H9 (cell line): ENCODE data around the gene TMEM119. TPM values are rescaled to one million over a fixed set of nuclear protein-coding genes. Genes with fewer than 3 reads are reported as not detected.

Source experiments
- DNase-seq: peaks from one replicate; pipeline ENCODE4 v3.0.0-alpha.2; 2017
- H2AFZ ChIP-seq: one replicate; pipeline ENCODE4 v1.6.1; 2013; ENCODE audit warnings: mild to moderate bottlenecking, low read length, control low read depth, moderate library complexity
- H2AK5ac ChIP-seq: 2 replicates; pipeline ENCODE4 v1.6.1; 2013; ENCODE audit warnings: low read length, control low read depth, mixed read lengths; ENCODE audit not compliant: insufficient read length
- H2BK120ac ChIP-seq: one replicate; pipeline ENCODE4 v1.6.1; 2013; ENCODE audit warnings: low read depth, mild to moderate bottlenecking, low read length, control low read depth, inconsistent platforms; ENCODE audit not compliant: poor library complexity, severe bottlenecking
- H2BK12ac ChIP-seq: 2 replicates; pipeline ENCODE4 v1.6.1; 2013; ENCODE audit warnings: low read length, control low read depth, mixed read lengths, low read depth; ENCODE audit not compliant: insufficient read length
- H2BK15ac ChIP-seq: 2 replicates; pipeline ENCODE4 v1.6.1; 2013; ENCODE audit warnings: low read depth, low read length, control low read depth
- H2BK20ac ChIP-seq: one replicate; pipeline ENCODE4 v1.6.1; 2013; ENCODE audit warnings: low read depth, mild to moderate bottlenecking, low read length, control low read depth, inconsistent platforms; ENCODE audit not compliant: poor library complexity, severe bottlenecking
- H2BK5ac ChIP-seq: 2 replicates; pipeline ENCODE4 v1.6.1; 2013; ENCODE audit warnings: low read length, control low read depth, mixed read lengths; ENCODE audit not compliant: insufficient read length
- H3K14ac ChIP-seq: 2 replicates; pipeline ENCODE4 v1.6.1; 2013; ENCODE audit warnings: low read length, control low read depth; ENCODE audit not compliant: insufficient read depth
- H3K18ac ChIP-seq: 2 replicates; pipeline ENCODE4 v1.6.1; 2013; ENCODE audit warnings: low read depth, mild to moderate bottlenecking, mixed read lengths, low read length, control low read depth; ENCODE audit not compliant: insufficient read length
- H3K23ac ChIP-seq: 2 replicates; pipeline ENCODE4 v1.6.1; 2013; ENCODE audit warnings: low read length, control low read depth, mixed read lengths, low read depth; ENCODE audit not compliant: insufficient read length
- H3K23me2 ChIP-seq: 2 replicates; pipeline ENCODE4 v1.6.1; 2013; ENCODE audit warnings: low read depth, mild to moderate bottlenecking, mixed read lengths, low read length, control low read depth; ENCODE audit not compliant: insufficient read length, poor library complexity, severe bottlenecking
- H3K27ac ChIP-seq: 2 replicates; pipeline ENCODE4 v1.5.1; 2013; ENCODE audit warnings: low read length, control low read depth, mixed read lengths, low read depth; ENCODE audit not compliant: insufficient read length
- H3K27me3 ChIP-seq: 2 replicates; pipeline ENCODE4 v1.6.1; 2013; ENCODE audit warnings: low read length, control low read depth, inconsistent platforms; ENCODE audit not compliant: insufficient read depth
- H3K4ac ChIP-seq: 2 replicates; pipeline ENCODE4 v1.6.1; 2013; ENCODE audit warnings: low read depth, mild to moderate bottlenecking, control low read depth, inconsistent platforms, low read length, moderate library complexity
- H3K4me1 ChIP-seq: 2 replicates; pipeline ENCODE4 v1.6.1; 2013; ENCODE audit warnings: low read length, control low read depth, inconsistent platforms; ENCODE audit not compliant: insufficient read depth
- H3K4me2 ChIP-seq: 2 replicates; pipeline ENCODE4 v1.6.1; 2013; ENCODE audit warnings: low read length, control low read depth, mixed read lengths; ENCODE audit not compliant: insufficient read length, insufficient read depth
- H3K56ac ChIP-seq: 2 replicates; pipeline ENCODE4 v1.6.1; 2013; ENCODE audit warnings: low read depth, mild to moderate bottlenecking, mixed read lengths, low read length, control low read depth; ENCODE audit not compliant: insufficient read length
- H3K79me1 ChIP-seq: 2 replicates; pipeline ENCODE4 v1.6.1; 2013; ENCODE audit warnings: low read depth, mild to moderate bottlenecking, moderate library complexity, low read length, control low read depth, inconsistent platforms; ENCODE audit not compliant: insufficient read depth, poor library complexity, severe bottlenecking
- H3K79me2 ChIP-seq: 2 replicates; pipeline ENCODE4 v1.6.1; 2013; ENCODE audit warnings: low read length, control low read depth, inconsistent platforms; ENCODE audit not compliant: insufficient read depth
- H3K9ac ChIP-seq: 2 replicates; pipeline ENCODE4 v1.6.1; 2013; ENCODE audit warnings: low read length, control low read depth, mixed read lengths; ENCODE audit not compliant: insufficient read length; ENCODE audit errors: extremely low read depth
- H3K9me3 ChIP-seq: one replicate; pipeline ENCODE4 v1.6.1; 2013; ENCODE audit warnings: low read depth, low read length, inconsistent platforms; ENCODE audit not compliant: control insufficient read depth
- H3T11ph ChIP-seq: one replicate; pipeline ENCODE4 v1.6.1; 2013; ENCODE audit warnings: mild to moderate bottlenecking, low read length, control low read depth, inconsistent platforms
- H4K20me1 ChIP-seq: one replicate; pipeline ENCODE4 v1.6.1; 2013; ENCODE audit not compliant: control insufficient read depth, insufficient read length, insufficient read depth
- H4K5ac ChIP-seq: 2 replicates; pipeline ENCODE4 v1.6.1; 2013; ENCODE audit warnings: low read depth, mild to moderate bottlenecking, mixed read lengths, low read length, control low read depth; ENCODE audit not compliant: insufficient read length
- H4K8ac ChIP-seq: replicated peaks from 2 replicates; pipeline ENCODE4 v1.6.1; 2013; ENCODE audit warnings: low read length, control low read depth, mixed read lengths, low read depth; ENCODE audit not compliant: insufficient read length
- H4K91ac ChIP-seq: 2 replicates; pipeline ENCODE4 v1.6.1; 2013; ENCODE audit warnings: low read depth, mild to moderate bottlenecking, moderate library complexity, mixed read lengths, low read length, control low read depth; ENCODE audit not compliant: insufficient read length
- H3K27ac Mint-ChIP-seq, 3 experiments: 2 replicates in 2 of 3; 3 replicates in 1 of 3; pipeline ENCODE4 v1.8.0; 2020 to 2021; ENCODE audit warnings: mixed read lengths in 3 of 3, mild to moderate bottlenecking in 1 of 3, moderate library complexity in 1 of 3
- H3K27me3 Mint-ChIP-seq: 2 replicates; pipeline ENCODE4 v1.8.0; 2021; ENCODE audit warnings: low read depth, mild to moderate bottlenecking, moderate library complexity, mixed read lengths
- H3K36me3 Mint-ChIP-seq, 3 experiments: 2 replicates in 2 of 3; 3 replicates in 1 of 3; pipeline ENCODE4 v1.8.0; 2020 to 2021; ENCODE audit warnings: low read depth in 3 of 3, mixed read lengths in 3 of 3; ENCODE audit not compliant: insufficient read depth in 1 of 3
- H3K4me1 Mint-ChIP-seq, 2 experiments: 2 replicates each; pipeline ENCODE4 v1.8.0; 2020; ENCODE audit warnings: mixed read lengths in 2 of 2
- H3K4me3 Mint-ChIP-seq, 2 experiments: 2 replicates in 1 of 2; 3 replicates in 1 of 2; pipeline ENCODE4 v1.8.0; 2020 to 2021; ENCODE audit warnings: mild to moderate bottlenecking in 2 of 2, mixed read lengths in 2 of 2, moderate library complexity in 1 of 2
- H3K9me3 Mint-ChIP-seq, 2 experiments: 2 replicates in 1 of 2; 3 replicates in 1 of 2; pipeline ENCODE4 v1.8.0; 2020; ENCODE audit warnings: mild to moderate bottlenecking in 2 of 2, mixed read lengths in 2 of 2, moderate library complexity in 1 of 2
- CTCF ChIP-seq: fragments of 200-600 bp; sonication (generic); conservative IDR thresholded peaks from 3 replicates; pipeline ENCODE4 v1.8.0; 2021; ENCODE audit warnings: antibody characterized with exemption, mild to moderate bottlenecking
- WGBS: extraction: QIAGEN DNeasy Blood & Tissue Kit; methylation state at CpG from one replicate; pipeline ENCODE4 v1.1.7; 2013; ENCODE audit warnings: missing lambda C conversion rate, low lambda C conversion rate, mixed read lengths; ENCODE audit not compliant: insufficient read length; ENCODE audit errors: extremely low coverage; 5-methylcytosine and 5-hydroxymethylcytosine counted together
- total RNA-seq: library from RNA; stranded (reverse); gene quantifications from 2 replicates; pipeline ENCODE4 v1.2.1, GENCODE V29; 2021

The TMEM119 gene
- total RNA-seq, 1 experiment from 2014 or later = not detected

GRCh38 chr12:108612788-108613282, 15.0 kb upstream of the TMEM119 start:
- Histone ChIP-seq H3K9me3 (no peaks in the 10 kb centered on the region), H2BK5ac (no peak overlapping the region), H2AK5ac (no peak overlapping the region), H2BK20ac (no peak overlapping the region), H4K91ac (no peak overlapping the region), H3K79me1 (no peaks in the 10 kb centered on the region), H2AFZ (no peak overlapping the region), H3K27ac (no peak overlapping the region), H3K18ac (no peak overlapping the region), H3K79me2 (no peaks in the 10 kb centered on the region), H3K4ac (no peak overlapping the region), H3K9ac (no peak overlapping the region), H3K14ac (no peak overlapping the region), H3K23me2 (no peaks in the 10 kb centered on the region), H3K56ac (no peak overlapping the region), H4K8ac (no peak overlapping the region), H4K5ac (no peak overlapping the region), H3K27me3 (no peaks in the 10 kb centered on the region), H3T11ph (no peak overlapping the region), H2BK15ac (no peak overlapping the region), H3K4me2 (no peak overlapping the region), H4K20me1 (peaks cover 4% of the 10 kb centered on the region), H2BK120ac (no peak overlapping the region), H3K23ac (no peak overlapping the region), H3K4me1 (no peaks in the 10 kb centered on the region), H2BK12ac (no peak overlapping the region)
- Mint-ChIP-seq H3K9me3 (peaks cover 4 to 5% of the 10 kb centered on the region in 2 experiments; a peak in 1 of 5 replicates), H3K4me1 (peaks cover 21 to 28% of the 10 kb centered on the region in 2 experiments), H3K27ac (peak overlapping the region in 1 of 3 experiments; percentile 75; a peak in 3 of 7 replicates), H3K4me3 (no peak overlapping the region), H3K36me3 (no peaks in the 10 kb centered on the region), H3K27me3 (peaks cover 1% of the 10 kb centered on the region; the same call in 1 of the 2 replicates)
- TF ChIP-seq CTCF = no peak
- DNase-seq = peak; percentile 86
- WGBS = no CpG with 5 or more reads among the region's 8 CpGs
